H1 (cell line): Measurements from ENCODE around the gene SOX8. TPM values are rescaled to one million over a fixed set of nuclear protein-coding genes. Genes with fewer than 3 reads are reported as not detected.

Experiments used
- CTCF ChIA-PET: fragments of 300-600 bp; sonication (Branson Sonifier 250); formaldehyde crosslinking; loops from one replicate; lab custom pipeline; 2021; ENCODE audit not compliant: partially characterized antibody; lab: Charles Lee
- POLR2A ChIA-PET: fragments of 300-600 bp; sonication (Branson Sonifier 250); formaldehyde crosslinking; loops from one replicate; lab custom pipeline; 2021; ENCODE audit warnings: inconsistent platforms; ENCODE audit not compliant: partially characterized antibody; lab: Charles Lee
- DNase-seq, 2 experiments: peaks; one replicate each; pipeline versions ENCODE4 v3.0.0 to v3.0.0-alpha.2; 2010 to 2022; ENCODE audit warnings: low spot score in 2 of 2, low read depth in 1 of 2, mixed read lengths in 1 of 2
- FAIRE-seq: peaks from 2 replicates; lab custom pipeline; 2011; peaks lifted over from hg19 to GRCh38; lab: Jason Lieb, UNC
- H2AFZ ChIP-seq: 2 replicates; pipeline ENCODE4 v1.8.1; 2012; ENCODE audit warnings: low read length, inconsistent platforms
- H2AK5ac ChIP-seq: 2 replicates; pipeline ENCODE4 v1.6.1; 2013; ENCODE audit warnings: low read depth, low read length
- H2BK120ac ChIP-seq: replicated peaks from 2 replicates; pipeline ENCODE3; 2013; ENCODE audit warnings: low read depth, low read length, inconsistent platforms
- H2BK12ac ChIP-seq: 2 replicates; pipeline ENCODE4 v1.6.1; 2013; ENCODE audit warnings: low read depth, low read length
- H2BK15ac ChIP-seq: 2 replicates; pipeline ENCODE4 v1.6.1; 2013; ENCODE audit warnings: low read length
- H2BK20ac ChIP-seq: 2 replicates; pipeline ENCODE4 v1.6.1; 2013; ENCODE audit warnings: low read length
- H2BK5ac ChIP-seq: 2 replicates; pipeline ENCODE4 v1.6.1; 2013; ENCODE audit warnings: low read depth, low read length
- H3K14ac ChIP-seq: 2 replicates; pipeline ENCODE4 v1.6.1; 2013; ENCODE audit warnings: inconsistent platforms; ENCODE audit not compliant: insufficient read length
- H3K18ac ChIP-seq: 2 replicates; pipeline ENCODE4 v1.6.1; 2013; ENCODE audit warnings: low read length; ENCODE audit errors: extremely low read depth
- H3K23ac ChIP-seq: 2 replicates; pipeline ENCODE4 v1.6.1; 2013; ENCODE audit warnings: inconsistent platforms; ENCODE audit not compliant: insufficient read length
- H3K23me2 ChIP-seq: 2 replicates; pipeline ENCODE4 v1.6.1; 2013; ENCODE audit warnings: low read depth, low read length
- H3K27ac ChIP-seq: 2 replicates; pipeline ENCODE4 v1.6.1; 2011; ENCODE audit warnings: low read depth, low read length, inconsistent platforms
- H3K27me3 ChIP-seq, 4 experiments: replicated peaks in 1 of 4; 1 replicate in 1 of 4; 2 replicates in 3 of 4; pipeline versions ENCODE4 v1.6.1 to v1.8.1; 2011 to 2013; ENCODE audit warnings: low read length in 3 of 4, mild to moderate bottlenecking in 3 of 4, inconsistent platforms in 2 of 4, mixed read lengths in 2 of 4, moderate library complexity in 1 of 4; ENCODE audit not compliant: control insufficient read depth in 3 of 4, insufficient read depth in 3 of 4; ENCODE audit errors: extremely low read depth in 1 of 4
- H3K36me3 ChIP-seq, 4 experiments: 2 replicates each; pipeline versions ENCODE4 v1.6.1 to v1.8.1; 2011 to 2013; ENCODE audit warnings: mild to moderate bottlenecking in 4 of 4, low read length in 3 of 4, moderate library complexity in 2 of 4, control low read depth in 1 of 4, inconsistent platforms in 1 of 4; ENCODE audit not compliant: insufficient read depth in 4 of 4, control insufficient read depth in 2 of 4
- H3K4ac ChIP-seq: replicated peaks from 2 replicates; pipeline ENCODE3; 2013; ENCODE audit warnings: low read length, low read depth, mixed read lengths, inconsistent platforms; ENCODE audit not compliant: insufficient read length
- H3K4me1 ChIP-seq, 4 experiments: replicated peaks in 1 of 4; 1 replicate in 1 of 4; 2 replicates in 3 of 4; pipeline versions ENCODE4 v1.6.1 to v1.8.1; 2011 to 2013; ENCODE audit warnings: low read length in 3 of 4, inconsistent platforms in 2 of 4, mixed read lengths in 1 of 4; ENCODE audit not compliant: insufficient read depth in 4 of 4, control insufficient read depth in 3 of 4
- H3K4me2 ChIP-seq, 2 experiments: 2 replicates each; pipeline versions ENCODE4 v1.6.1 to v1.8.1; 2011 to 2013; ENCODE audit warnings: low read depth in 2 of 2, low read length in 2 of 2, control low read depth in 1 of 2, inconsistent platforms in 1 of 2, mild to moderate bottlenecking in 1 of 2; ENCODE audit not compliant: insufficient read depth in 1 of 2
- H3K4me3 ChIP-seq, 4 experiments: fragments of 200-600, 300-600 bp in 1 of 4; sonication (generic), shearing (Covaris generic), sonication (Bioruptor Twin) in 1 of 4; 2 replicates each; pipeline versions ENCODE4 v1.5.1 to v1.8.1; 2011 to 2016; ENCODE audit warnings: low read length in 4 of 4, low read depth in 3 of 4, control low read depth in 2 of 4, inconsistent platforms in 2 of 4, mild to moderate bottlenecking in 2 of 4, mixed read lengths in 1 of 4, moderate library complexity in 1 of 4; ENCODE audit not compliant: insufficient read depth in 2 of 4; ENCODE audit errors: extremely low read depth in 1 of 4
- H3K56ac ChIP-seq: replicated peaks from 2 replicates; pipeline ENCODE3; 2013; ENCODE audit warnings: low read depth, mild to moderate bottlenecking, mixed read lengths, low read length, inconsistent platforms; ENCODE audit not compliant: insufficient read length
- H3K79me1 ChIP-seq: 2 replicates; pipeline ENCODE4 v1.6.1; 2013; ENCODE audit warnings: low read depth, low read length, control low read depth
- H3K79me2 ChIP-seq, 2 experiments: 2 replicates each; pipeline versions ENCODE4 v1.6.1 to v1.8.1; 2012 to 2013; ENCODE audit warnings: low read length in 2 of 2, mild to moderate bottlenecking in 2 of 2, inconsistent platforms in 1 of 2; ENCODE audit not compliant: insufficient read depth in 2 of 2, control insufficient read depth in 1 of 2
- H3K9ac ChIP-seq, 4 experiments: replicated peaks in 1 of 4; 1 replicate in 1 of 4; 2 replicates in 3 of 4; pipeline versions ENCODE4 v1.6.1 to v1.8.1; 2011 to 2013; ENCODE audit warnings: low read depth in 3 of 4, low read length in 3 of 4, control low read depth in 2 of 4, mild to moderate bottlenecking in 2 of 4, moderate library complexity in 2 of 4, inconsistent platforms in 1 of 4; ENCODE audit errors: extremely low read depth in 1 of 4
- H3K9me3 ChIP-seq, 2 experiments: 2 replicates each; pipeline versions ENCODE4 v1.6.1 to v1.8.1; 2012 to 2013; ENCODE audit warnings: mild to moderate bottlenecking in 2 of 2, moderate library complexity in 2 of 2, control low read depth in 1 of 2, inconsistent platforms in 1 of 2, low read depth in 1 of 2, low read length in 1 of 2, mixed read lengths in 1 of 2; ENCODE audit not compliant: insufficient read depth in 2 of 2
- H4K20me1 ChIP-seq, 2 experiments: replicated peaks in 1 of 2; 2 replicates each; pipeline versions ENCODE3 to v1.8.1; 2011 to 2013; ENCODE audit warnings: inconsistent platforms in 2 of 2, low read length in 2 of 2, mild to moderate bottlenecking in 1 of 2; ENCODE audit not compliant: insufficient read depth in 2 of 2, control insufficient read depth in 1 of 2
- H4K5ac ChIP-seq: 2 replicates; pipeline ENCODE4 v1.6.1; 2013; ENCODE audit warnings: low read length, low read depth, mixed read lengths, inconsistent platforms; ENCODE audit not compliant: insufficient read length
- H4K8ac ChIP-seq: 2 replicates; pipeline ENCODE4 v1.8.0; 2013; ENCODE audit warnings: mild to moderate bottlenecking, moderate library complexity, low read length, inconsistent platforms; ENCODE audit not compliant: insufficient read depth; ENCODE audit errors: extremely low read depth
- H4K91ac ChIP-seq: replicated peaks from 2 replicates; pipeline ENCODE3; 2013; ENCODE audit warnings: low read length, mixed read lengths, inconsistent platforms; ENCODE audit not compliant: insufficient read length
- BACH1 ChIP-seq: IDR thresholded peaks from 2 replicates; pipeline ENCODE4 v1.6.1; 2012; ENCODE audit warnings: low read length, improper control_type of control experiment
- CREB1 ChIP-seq: IDR thresholded peaks from 2 replicates; pipeline ENCODE4 v1.6.1; 2012; ENCODE audit warnings: inconsistent platforms
- CTBP2 ChIP-seq: IDR thresholded peaks from 2 replicates; pipeline ENCODE4 v1.7.0; 2011; ENCODE audit warnings: borderline replicate concordance, mild to moderate bottlenecking, moderate library complexity, mixed read lengths, low read length; ENCODE audit not compliant: insufficient read depth, insufficient read length
- EGR1 ChIP-seq: IDR thresholded peaks from 2 replicates; pipeline ENCODE4 v1.6.1; 2011; ENCODE audit warnings: low read depth, low read length, borderline replicate concordance
- EZH2 ChIP-seq: fragments of 200-600 bp; sonication (generic); IDR thresholded peaks from 2 replicates; pipeline ENCODE4 v1.7.1; 2012; ENCODE audit warnings: low read depth, mild to moderate bottlenecking, moderate library complexity, low read length, inconsistent platforms; ENCODE audit not compliant: severe bottlenecking
- FOSL1 ChIP-seq: IDR thresholded peaks from 2 replicates; pipeline ENCODE4 v1.6.1; 2011; ENCODE audit warnings: mild to moderate bottlenecking, low read depth, low read length, moderate library complexity; ENCODE audit not compliant: insufficient read depth
- NANOG ChIP-seq: IDR thresholded peaks from 2 replicates; pipeline ENCODE4 v1.6.1; 2011; ENCODE audit warnings: low read length, low read depth, mild to moderate bottlenecking, inconsistent platforms; ENCODE audit not compliant: insufficient read depth, poor library complexity, severe bottlenecking
- NRF1 ChIP-seq: IDR thresholded peaks from 2 replicates; pipeline ENCODE4 v1.6.1; 2011; ENCODE audit warnings: mild to moderate bottlenecking, low read depth, low read length, improper control_type of control experiment
- RAD21 ChIP-seq, 2 experiments: IDR thresholded peaks in 1 of 2; conservative IDR thresholded peaks in 1 of 2; 2 replicates each; pipeline ENCODE4 v1.6.1; 2011; ENCODE audit warnings: low read depth in 2 of 2, low read length in 2 of 2, improper control_type of control experiment in 1 of 2, inconsistent platforms in 1 of 2, mild to moderate bottlenecking in 1 of 2, moderate library complexity in 1 of 2
- RNF2 ChIP-seq: fragments of 200-900, 300-1000 bp; sonication (generic); IDR thresholded peaks from 2 replicates; pipeline ENCODE4 v1.7.1; 2016; ENCODE audit warnings: borderline replicate concordance, low read depth, mild to moderate bottlenecking, antibody characterized with exemption, low read length; ENCODE audit not compliant: poor library complexity, severe bottlenecking; ENCODE audit errors: missing control alignments
- RXRA ChIP-seq: IDR thresholded peaks from 2 replicates; pipeline ENCODE4 v1.6.1; 2011; ENCODE audit warnings: low read depth, mild to moderate bottlenecking, low read length, moderate library complexity; ENCODE audit not compliant: insufficient read depth
- SAP30 ChIP-seq: fragments of 300-600 bp; sonication (generic); IDR thresholded peaks from 2 replicates; pipeline ENCODE4 v1.7.1; 2012; ENCODE audit warnings: low read length, moderate library complexity, mild to moderate bottlenecking, inconsistent platforms; ENCODE audit not compliant: insufficient read depth, insufficient replicate concordance
- SP2 ChIP-seq: IDR thresholded peaks from 2 replicates; pipeline ENCODE4 v1.6.1; 2012; ENCODE audit warnings: mild to moderate bottlenecking, low read length, inconsistent platforms
- ZNF274 ChIP-seq: IDR thresholded peaks from 2 replicates; pipeline ENCODE4 v1.7.0; 2012; ENCODE audit warnings: low read length, borderline replicate concordance; ENCODE audit errors: extremely low read depth
- WGBS, 2 experiments: shearing (Covaris generic) in 1 of 2; methylation state at CpG; one replicate each; pipeline versions ENCODE4 v1.1.6 to v1.1.7; 2013 to 2015; ENCODE audit warnings: low lambda C conversion rate in 2 of 2, mixed read lengths in 2 of 2, inconsistent platforms in 1 of 2, low coverage in 1 of 2, missing lambda C conversion rate in 1 of 2; ENCODE audit not compliant: insufficient replicate concordance in 2 of 2, insufficient coverage in 1 of 2, insufficient read length in 1 of 2; ENCODE audit errors: extremely low coverage in 1 of 2, missing lambda C conversion rate in 1 of 2; 5-methylcytosine and 5-hydroxymethylcytosine counted together
- polyA plus RNA-seq, 7 experiments: library from polyadenylated mRNA; depleted of rRNA in 3 of 7; stranded (reverse) in 5 of 7; unstranded in 2 of 7; fragments of >200 nt in 5 of 7; fragments of 200-250 nt in 2 of 7; gene quantifications; 1 replicate in 5 of 7; 2 replicates in 1 of 7; 4 replicates in 1 of 7; pipeline versions ENCODE4 v1.2.1 to v1.2.3, GENCODE V29; 2011 to 2013; ENCODE audit warnings: missing spikeins in 2 of 7, mixed read lengths in 2 of 7
- total RNA-seq: library from RNA; stranded (reverse); fragmentation: NEBNext Ultra II Directional; extraction: Animal tissue kit (Norgen Biotek cat#: 25700); gene quantifications from 2 replicates; pipeline ENCODE4 v1.2.1, GENCODE V29; 2021

Gene SOX8
- total and polyA plus RNA-seq, 2 of the 8 experiments (the other 6 are each of a cell fraction or from before 2014, with no cell fraction given): 2.2 to 5.7 TPM

GRCh38 chr16:962366-962765 is 19.2 kb upstream of the SOX8 start:
- no peak overlapping the region for H3K4me3 ChIP-seq
- H2BK12ac ChIP-seq: no peak overlapping the region
- peaks cover 0 to 4% of the 10 kb centered on the region in 2 experiments for H4K20me1 ChIP-seq
- no peaks in the 10 kb centered on the region for H3K23me2 ChIP-seq
- DNase-seq: no peak
- H3K27me3 ChIP-seq: no peaks in the 10 kb centered on the region
- no peak overlapping the region for H2BK120ac ChIP-seq
- H3K9ac ChIP-seq: no peak overlapping the region
- H3K4me2 ChIP-seq: no peak overlapping the region
- 87% methylated on average over 15 of the region's 22 CpGs; no CpG with 5 or more reads in 1 of the 2 experiments for WGBS, 2 experiments
- H2BK5ac ChIP-seq: no peak overlapping the region
- H3K79me1 ChIP-seq: no peaks in the 10 kb centered on the region
- TF ChIP-seq FOSL1 (no peak), SP2 (no peak), NRF1 (no peak), CTBP2 (no peak), RNF2 (no peak), RAD21 (IDR thresholded peaks at IDR 0.05 in 1 of 2, conservative IDR thresholded peaks at IDR 0.05 in 1 of 2; ENCODE audit: low read depth in 2 of 2, low read length in 2 of 2) (no peak), CREB1 (no peak), EGR1 (no peak), EZH2 (no peak), ZNF274 (no peak), SAP30 (no peak), RXRA (no peak), BACH1 (no peak), NANOG (no peak)
- H3K56ac ChIP-seq: no peak overlapping the region
- no peak overlapping the region for H4K91ac ChIP-seq
- no peak overlapping the region for H3K23ac ChIP-seq
- H3K79me2 ChIP-seq: no peaks in the 10 kb centered on the region
- H2AFZ ChIP-seq: no peak overlapping the region
- H2BK20ac ChIP-seq: no peak overlapping the region
- no peak overlapping the region for H3K4ac ChIP-seq
- no peaks in the 10 kb centered on the region for H3K36me3 ChIP-seq
- no peak overlapping the region for H3K14ac ChIP-seq
- no peak overlapping the region for H2AK5ac ChIP-seq
- POLR2A ChIA-PET: no interaction called here
- FAIRE-seq: no peak
- H3K9me3 ChIP-seq: peaks cover 0 to 10% of the 10 kb centered on the region in 2 experiments; a peak in 2 of 4 replicates
- H4K5ac ChIP-seq: no peak overlapping the region
- H2BK15ac ChIP-seq: no peak overlapping the region
- no peaks in the 10 kb centered on the region for H3K4me1 ChIP-seq
- H3K18ac ChIP-seq: no peak overlapping the region
- H3K27ac ChIP-seq: no peak overlapping the region
- CTCF ChIA-PET: no interaction called here
- H4K8ac ChIP-seq: no peak overlapping the region
